SH-SY5Y (cell line): ENCODE measurements around the gene SLC15A4.

Experiments
- GATA2 ChIP-seq: IDR thresholded peaks from 2 replicates; pipeline ENCODE4 v1.6.1; 2011; ENCODE audit warnings: mild to moderate bottlenecking, low read depth, low read length
- GATA3 ChIP-seq: IDR thresholded peaks from 2 replicates; pipeline ENCODE4 v1.6.1; 2011; ENCODE audit warnings: low read depth, mild to moderate bottlenecking, low read length, moderate library complexity

The SLC15A4 gene

DNA sequence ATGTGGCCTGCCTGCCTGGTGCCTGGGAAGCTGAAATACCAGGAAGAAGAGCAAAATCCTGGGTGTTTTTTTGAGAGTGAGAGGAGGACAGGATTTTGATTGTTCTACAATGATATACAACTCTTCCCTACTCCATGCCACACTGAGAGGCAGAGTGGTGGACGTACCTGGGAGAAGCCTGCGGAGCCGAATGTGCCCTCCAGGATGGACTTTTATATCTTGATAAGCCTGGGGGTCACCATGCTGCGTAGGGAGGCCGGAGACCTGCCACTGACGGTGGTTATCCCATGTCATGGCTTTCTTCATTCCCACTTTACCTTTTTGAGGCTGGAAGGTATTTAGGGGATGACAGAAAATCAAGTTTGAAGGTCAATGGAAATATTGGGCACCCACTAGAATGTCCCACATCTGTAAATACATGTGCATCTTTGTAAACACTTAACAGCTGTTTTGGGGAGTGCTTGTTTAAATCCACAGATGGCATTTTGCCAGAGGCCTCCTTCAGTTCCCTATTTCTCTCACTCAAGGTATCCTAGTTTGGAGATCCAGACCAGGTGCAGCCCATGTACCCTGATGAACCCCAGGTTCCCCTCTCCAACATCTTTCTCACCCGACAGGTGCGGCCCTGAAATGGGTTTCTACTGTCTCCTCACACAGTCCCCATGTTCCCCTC lies 28.4 kb upstream of the SLC15A4 start:
- TF ChIP-seq GATA3 (no peak), GATA2 (no peak)

DNA sequence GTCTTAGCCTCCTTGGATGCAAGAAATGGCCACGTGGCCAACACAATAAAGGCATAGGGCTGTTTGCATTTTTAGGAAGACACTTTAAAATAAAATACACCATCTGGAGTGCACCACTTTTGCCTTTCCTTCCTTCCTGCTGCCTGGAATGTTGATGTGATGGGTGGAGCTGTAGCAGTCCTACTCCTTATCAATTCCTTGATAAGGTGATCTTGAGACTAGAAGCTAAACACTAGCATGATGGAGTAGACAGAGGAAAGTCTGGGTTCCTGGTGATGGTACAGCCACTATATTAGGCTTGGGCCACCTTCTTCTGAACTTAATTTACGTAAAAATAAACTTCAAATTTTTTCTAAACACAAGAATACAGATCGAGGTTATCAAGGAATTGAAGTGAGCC lies 26.6 kb upstream of the SLC15A4 start:
- TF ChIP-seq GATA2 = no peak
- no peak for TF ChIP-seq GATA3

DNA sequence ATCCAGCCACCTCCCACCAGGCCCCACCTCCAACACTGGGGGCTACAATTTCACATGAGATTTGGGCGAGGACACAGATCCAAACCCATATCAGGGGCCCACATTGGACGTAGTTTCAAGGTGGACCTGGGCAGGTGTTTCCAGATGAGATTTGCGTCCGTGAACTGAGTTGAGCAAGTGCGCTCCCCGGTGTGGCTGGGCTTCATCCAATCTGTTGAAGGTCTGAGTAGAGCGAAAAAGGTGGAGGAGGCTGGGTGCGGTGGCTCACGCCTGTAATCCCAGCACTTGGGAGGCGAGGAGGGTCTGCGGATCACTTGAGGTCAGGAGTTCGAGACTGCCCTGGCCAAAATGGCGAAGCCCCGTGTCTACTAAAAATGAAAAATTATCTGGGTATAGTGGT lies 24.6 kb upstream of the SLC15A4 start:
- TF ChIP-seq GATA2 (no peak), GATA3 (no peak)

DNA sequence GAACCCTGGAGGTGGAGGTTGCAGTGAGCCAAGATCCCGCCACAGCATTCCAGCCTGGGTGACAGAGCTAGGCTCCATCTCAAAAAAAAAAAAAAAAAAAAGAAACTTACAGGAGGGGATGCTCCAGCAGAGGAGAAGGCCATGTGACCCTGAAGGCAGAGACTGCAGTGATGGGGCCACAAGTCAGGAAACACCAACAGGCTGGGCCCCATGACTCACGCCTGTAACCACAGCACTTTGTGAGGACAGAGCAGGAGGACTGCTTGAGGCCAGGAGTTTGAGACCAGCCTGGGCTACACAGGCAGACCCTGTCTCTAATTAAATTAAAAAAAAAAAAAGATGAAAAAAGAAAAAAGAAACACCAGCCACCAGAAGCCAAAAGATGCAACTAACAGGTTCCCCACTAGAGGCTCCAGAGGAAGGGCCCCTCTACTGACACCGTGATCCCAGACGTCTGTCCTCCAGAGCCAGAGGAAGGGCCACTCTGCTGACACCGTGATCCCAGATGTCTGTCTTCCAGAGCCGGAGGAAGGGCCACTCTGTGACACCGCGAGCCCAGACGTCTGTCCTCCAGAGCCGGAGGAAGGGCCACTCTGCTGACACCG lies 20.4 kb upstream of the SLC15A4 start:
- TF ChIP-seq GATA2 (no peak), GATA3 (no peak)

DNA sequence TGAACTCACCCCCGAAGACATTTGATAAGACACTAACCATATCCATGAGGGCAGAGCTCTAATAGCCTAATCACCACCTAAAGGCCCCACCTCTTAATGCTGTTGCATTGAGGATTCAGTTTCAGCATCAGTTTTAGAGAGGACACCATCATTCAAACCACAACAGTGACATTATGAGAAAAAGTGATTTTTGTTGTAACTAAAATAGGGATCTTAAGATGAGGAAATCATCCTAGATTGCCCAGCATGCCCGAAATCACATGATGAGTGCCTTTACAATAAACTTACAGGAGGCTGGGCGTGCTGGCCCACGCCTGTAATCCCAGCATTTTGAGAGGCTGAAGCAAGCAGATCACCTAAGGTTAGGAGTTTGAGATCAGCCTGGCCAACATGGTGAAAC lies 19.8 kb upstream of the SLC15A4 start:
- no peak for TF ChIP-seq GATA2
- no peak for TF ChIP-seq GATA3

DNA sequence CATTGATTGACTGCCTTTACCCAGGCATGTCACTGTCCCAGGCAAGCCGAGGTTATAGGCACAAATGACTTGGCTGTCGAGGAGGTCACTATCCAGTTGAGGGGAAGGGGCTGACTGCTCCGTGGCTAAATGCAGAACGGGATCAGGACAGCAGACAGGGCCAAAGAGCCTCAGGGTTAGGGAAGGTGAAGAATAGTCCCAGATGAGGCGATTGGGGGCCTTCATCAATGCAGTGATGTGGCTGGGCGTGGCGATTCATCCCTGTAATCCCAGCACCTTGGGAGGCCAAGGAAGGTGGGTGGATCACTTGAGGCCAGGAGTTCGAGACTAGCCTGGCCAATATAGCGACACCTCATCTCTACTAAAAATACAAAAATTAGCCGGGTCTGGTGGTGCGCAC lies 18.8 kb upstream of the SLC15A4 start:
- TF ChIP-seq GATA2 (no peak), GATA3 (no peak)

DNA sequence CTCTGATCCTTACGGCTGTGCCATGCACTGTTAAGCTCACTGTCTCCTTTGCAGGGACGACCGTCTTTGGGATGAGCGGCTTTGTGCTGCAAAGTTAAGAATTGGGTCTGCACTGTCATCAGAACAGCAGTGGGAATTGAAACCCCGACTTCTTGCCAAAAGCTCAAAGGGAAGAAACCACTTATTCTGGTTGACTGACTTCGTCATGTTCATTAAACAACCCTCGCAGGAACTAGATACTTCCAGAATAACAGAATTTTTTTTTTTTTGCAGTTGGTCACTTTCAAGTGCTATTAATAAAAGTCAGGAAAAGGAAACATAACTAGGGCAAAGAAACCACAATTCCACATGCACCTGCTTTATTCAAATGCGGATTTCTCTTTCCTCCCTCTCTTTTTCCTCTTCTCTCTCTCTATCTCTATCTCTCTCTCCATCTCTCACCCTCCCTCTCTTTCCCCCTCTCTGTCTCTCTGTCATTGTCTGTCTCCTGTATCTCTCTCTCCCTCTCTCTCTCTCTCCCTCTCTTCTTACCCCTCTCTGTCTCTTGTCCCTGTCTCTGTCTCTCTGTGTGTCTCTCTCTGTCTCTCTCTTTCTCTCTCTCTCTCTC lies 17.2 kb upstream of the SLC15A4 start:
- TF ChIP-seq GATA3 (no peak), GATA2 (no peak)

DNA sequence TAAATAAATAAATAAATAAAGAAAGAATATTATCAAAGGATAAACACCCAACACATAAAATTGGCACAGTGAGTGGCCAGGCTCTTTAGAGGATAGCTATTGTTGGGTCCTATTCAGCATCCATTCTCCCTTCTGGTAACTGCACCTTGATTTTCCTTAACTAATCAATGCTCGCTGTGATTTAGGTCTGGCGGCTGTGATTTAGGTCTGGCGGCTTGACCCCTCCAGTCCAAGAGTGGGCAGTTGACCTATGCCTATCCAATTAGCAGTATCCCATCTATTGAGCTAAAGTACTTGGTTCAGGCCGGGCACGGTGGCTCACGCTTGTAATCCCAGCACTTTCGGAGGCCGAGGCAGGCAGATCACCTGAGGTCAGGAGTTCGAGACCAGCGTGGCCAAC lies 9.7 kb upstream of the SLC15A4 start:
- TF ChIP-seq GATA3 (no peak), GATA2 (no peak)

DNA sequence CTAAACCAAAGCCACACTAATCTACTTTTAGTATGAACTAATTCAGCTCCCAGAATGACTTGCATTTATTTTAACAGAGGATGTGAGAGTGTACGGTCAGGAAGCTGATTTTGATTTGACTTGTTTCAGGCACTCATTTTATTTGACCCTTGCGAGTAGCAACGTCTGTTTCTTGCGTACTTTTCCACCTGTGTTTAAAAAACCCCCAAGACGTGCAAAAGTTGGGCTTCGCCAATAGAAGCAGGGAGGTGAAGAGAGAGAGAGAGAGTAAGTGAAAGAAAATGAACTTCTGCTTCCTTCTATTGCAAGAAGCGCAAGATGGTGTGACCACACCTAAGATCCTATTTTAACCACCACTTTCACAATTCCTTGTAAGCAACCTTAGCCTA lies 6.7 kb upstream of the SLC15A4 start:
- TF ChIP-seq GATA2 = no peak
- TF ChIP-seq GATA3 = no peak

DNA sequence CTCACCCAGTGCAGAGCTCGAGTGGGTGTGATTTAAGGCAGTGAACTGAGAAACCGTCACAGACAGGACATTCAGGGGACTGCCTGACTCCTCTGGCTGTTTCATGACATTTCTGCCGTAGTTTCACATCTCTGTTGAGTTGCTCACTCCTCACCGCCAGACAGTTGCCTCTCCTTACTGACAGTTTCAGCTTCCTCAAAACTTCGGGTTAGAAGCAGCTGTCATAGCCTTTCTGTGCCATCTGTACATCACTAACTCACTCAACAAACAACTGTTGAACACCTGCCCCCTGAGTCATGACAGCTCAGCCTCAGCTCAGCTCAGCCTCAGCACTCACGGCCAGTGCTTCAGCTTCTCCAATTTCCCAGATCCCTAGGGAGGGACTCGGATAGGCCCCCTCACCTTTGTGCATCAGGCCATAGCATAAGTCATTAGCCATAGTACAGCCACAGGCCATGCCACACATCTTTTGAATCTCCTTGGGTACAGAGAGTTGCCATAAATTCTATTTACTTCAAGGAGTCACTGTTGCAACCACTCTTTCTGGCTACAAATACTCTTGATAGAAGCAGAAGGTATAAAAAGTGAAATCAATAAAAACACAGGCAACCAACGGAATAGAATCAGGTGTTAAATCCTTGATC lies 6.2 kb upstream of the SLC15A4 start:
- TF ChIP-seq GATA3 (no peak), GATA2 (no peak)

DNA sequence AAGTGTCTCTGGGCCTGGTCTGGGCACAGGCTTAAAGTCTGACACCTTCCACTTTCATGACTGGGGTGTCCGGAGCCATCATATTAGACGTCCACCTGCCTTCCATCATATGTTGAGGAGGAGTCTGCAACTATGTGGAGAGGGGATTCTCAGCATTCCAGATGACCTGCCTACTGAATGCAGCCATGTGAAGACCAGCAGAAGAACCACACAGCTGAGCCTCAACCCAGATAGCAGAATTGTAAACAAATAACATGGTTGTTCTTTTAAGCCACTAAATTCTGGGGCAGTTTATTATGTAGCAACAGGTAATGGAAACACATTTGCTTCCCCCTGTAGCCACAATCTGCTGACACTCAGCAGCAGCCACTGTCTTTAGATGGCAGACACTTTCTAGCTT lies 4.0 kb upstream of the SLC15A4 start:
- TF ChIP-seq GATA2 = no peak
- no peak for TF ChIP-seq GATA3

DNA sequence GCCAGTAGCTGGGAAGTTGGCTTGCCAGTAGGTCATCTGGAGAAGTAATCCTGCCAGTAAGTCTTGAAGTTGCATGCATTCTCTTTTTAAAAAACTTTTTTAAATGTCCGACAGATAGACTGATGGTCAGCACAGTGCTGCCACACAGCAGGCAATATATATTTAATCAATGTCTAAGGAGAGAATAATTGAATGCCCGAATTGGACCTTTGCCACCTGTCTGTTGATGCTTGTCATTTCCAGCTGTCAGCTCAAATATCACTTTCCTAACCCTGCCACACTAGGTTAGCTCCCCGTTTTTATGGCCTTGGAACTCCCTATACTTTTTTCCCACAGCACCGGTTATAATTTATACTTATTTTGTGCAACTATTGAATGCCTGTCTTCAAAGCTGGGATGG lies 2.1 kb upstream of the SLC15A4 start:
- TF ChIP-seq GATA3 (no peak), GATA2 (no peak)

DNA sequence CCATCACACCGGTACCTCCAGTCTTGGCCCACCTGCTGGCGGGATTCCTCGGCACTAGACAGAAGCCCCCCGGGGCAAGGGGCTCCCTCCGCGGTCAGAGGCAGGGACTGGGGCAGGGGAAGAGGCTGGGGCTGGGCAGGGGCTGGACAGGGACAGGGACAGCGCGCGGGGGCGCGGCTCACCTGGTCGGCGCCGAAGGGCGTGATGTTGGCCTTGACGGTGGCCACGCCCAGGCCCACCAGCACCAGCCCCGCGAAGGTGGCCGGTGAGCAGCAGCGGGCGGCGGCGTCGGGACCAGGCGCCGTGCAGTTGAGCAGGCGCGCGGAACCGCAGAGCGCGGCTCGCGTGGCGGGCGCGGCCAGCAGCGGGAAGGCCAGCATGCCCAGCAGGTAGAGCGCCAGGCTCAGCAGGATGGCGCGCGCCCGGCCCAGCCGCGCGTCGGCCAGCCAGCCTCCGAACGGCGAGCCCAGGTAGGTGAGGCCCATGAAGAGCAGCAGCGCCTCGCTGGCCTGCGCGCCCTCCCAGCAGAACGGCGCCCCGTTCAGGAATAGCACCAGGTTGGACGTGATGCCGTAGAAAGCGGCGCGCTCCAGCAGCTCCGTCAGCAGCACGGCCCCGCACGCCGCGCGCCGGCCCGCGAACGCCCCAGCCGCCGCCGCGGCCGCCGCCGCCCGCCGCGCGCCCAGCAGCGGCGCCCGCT lies 392 bp downstream of the SLC15A4 start:
- TF ChIP-seq GATA3 = no peak
- no peak for TF ChIP-seq GATA2

DNA sequence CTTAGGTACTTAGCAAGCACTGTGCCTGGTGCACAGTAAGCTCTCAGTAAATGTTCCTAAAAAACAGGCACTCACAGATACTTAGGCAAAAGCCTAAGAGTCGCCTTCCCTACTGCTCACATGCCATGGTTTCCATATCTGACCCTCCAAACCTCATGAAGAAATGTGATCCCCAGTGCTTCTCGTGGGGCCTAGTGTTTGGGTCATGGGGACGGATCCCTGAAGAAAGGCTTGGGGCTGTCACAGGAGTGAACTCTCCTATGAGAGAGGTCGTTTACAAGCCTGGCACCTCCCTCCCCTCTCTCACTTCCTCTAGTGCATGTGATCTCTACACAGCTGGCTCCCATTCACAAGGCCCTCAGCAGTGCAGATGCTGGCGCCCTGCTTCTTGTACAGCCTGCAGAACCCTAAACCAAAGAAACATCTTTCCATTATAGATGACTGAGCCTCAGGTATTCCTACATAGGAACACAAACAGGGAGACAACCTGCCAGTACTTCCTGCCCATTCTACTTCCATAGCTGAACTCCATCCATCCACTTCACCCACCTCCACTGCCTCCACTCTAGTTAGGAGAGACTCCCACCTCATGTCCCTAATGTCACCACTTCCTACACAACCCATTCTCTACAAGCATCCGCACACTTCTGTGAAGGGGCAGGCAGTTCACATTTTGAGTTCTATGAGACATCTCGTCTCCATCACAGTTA lies 2.9 kb downstream of the SLC15A4 start:
- no peak for TF ChIP-seq GATA2
- TF ChIP-seq GATA3 = no peak
